GM18498 (cell line): ENCODE measurements around the gene ARFGAP1.

Source experiments
- ATAC-seq: cut with Tn5 transposase; IDR thresholded peaks from one replicate; pipeline ENCODE4 v1.9.1; 2021; ENCODE audit warnings: mild to moderate bottlenecking, moderate library complexity; ENCODE audit not compliant: unreplicated experiment

The ARFGAP1 gene

DNA sequence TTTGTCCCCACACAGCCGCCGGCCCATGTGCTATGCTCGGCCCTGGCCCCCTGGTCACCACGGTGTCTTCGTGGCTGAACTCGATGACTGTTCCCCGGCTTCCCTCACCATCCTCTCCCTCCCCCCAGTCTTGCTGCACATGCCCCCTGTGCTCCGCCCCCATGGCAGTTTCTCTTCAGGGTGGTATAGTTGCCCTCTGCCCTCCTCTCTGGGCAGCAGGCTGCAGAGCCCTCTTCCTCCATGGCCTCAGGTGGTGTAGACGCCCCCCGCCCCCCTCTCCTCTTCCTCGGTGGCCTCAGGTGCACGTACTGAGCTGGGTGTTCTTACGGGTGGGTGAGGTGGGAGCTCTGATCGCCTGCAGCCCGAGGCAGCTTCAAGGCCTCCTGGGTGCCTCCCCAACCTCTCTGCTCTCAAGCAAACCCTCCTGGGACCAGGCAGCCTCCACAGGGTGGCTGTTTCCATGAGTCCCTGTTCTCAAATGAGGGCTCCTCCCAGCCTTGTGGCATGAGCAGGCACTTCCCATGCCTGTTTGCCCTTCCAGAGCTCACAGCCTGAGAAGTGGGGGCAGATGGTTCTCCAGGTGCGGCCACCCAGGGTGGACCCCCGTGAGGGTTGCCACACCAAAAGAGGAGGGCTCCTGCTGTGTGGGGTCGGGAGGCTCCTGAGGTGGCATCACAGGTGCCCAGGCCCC lies 45.1 kb downstream of the ARFGAP1 start:
- ATAC-seq, result no peak

- ATAC-seq, result no peak
Measured at GRCh38 chr20:63318391-63319163, 46.0 kb downstream of the ARFGAP1 start.

DNA sequence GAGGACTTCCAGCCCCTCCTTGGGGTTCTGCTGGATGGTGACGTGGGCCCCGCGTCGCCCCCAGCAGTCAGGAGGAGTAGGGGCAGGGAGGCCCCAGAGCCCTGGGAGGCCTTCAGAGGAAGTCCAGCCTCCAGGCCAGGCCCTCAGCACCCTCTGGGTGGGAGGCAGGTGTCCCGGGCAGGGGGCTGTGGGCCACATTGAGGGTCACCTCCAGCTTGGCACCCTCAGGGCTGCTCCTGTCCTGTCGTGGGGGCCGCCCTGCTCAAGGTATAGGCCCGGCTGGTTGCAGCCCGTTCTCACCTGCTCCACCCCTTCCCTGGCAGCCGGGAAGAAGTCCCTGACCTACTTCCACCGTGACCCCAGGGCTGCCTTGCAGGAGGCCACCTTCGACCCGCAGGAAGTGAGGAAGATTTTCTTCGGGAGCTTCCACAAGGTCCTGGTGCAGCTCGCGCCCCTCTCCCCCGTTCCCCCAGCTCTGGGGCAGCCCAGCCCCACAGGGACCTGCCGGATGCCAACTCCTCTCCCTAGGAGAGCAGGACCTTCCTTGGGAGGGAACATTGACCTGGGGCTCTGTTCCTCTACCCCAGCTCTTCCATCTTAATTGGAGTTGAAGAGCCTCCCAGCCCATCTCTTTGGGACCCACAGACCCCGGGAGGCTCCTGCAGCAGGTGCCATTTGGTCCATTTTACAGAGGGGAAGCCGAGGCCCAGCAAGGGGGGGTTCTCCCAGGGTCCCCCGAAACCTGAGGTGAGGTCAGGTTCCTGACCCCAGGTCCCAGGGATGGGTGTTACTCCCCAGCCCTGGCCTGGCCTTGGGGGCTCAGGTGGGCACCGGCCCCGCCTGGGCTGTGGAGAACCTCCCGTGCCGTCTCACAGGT lies 46.8 kb downstream of the ARFGAP1 start:
- ATAC-seq, result no peak

DNA sequence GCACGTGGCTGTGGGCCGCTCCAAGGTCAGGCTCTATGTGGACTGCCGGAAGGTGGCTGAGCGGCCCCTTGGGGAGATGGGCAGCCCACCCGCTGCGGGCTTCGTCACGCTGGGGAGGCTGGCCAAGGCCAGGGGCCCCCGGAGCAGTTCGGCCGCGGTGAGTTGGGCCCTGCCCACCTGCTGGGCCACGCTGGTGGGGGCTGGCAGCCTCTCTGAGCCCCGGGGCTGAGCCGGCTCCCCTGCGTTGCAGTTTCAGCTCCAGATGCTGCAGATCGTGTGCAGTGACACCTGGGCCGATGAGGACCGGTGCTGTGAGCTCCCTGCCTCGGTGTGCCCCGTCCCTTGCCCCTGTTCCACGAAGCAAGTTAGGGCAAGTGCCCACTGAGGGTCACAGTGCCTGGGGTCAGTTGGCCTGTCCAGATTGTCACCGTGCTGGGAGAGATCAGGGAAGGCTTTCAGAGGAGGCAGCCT lies 47.5 kb downstream of the ARFGAP1 start:
- ATAC-seq, result no peak

GRCh38 chr20:63320616-63321147 lies 48.1 kb downstream of the ARFGAP1 start:
- no peak for ATAC-seq

GRCh38 chr20:63321148-63321831 lies 48.7 kb downstream of the ARFGAP1 start:
- ATAC-seq, result no peak

DNA sequence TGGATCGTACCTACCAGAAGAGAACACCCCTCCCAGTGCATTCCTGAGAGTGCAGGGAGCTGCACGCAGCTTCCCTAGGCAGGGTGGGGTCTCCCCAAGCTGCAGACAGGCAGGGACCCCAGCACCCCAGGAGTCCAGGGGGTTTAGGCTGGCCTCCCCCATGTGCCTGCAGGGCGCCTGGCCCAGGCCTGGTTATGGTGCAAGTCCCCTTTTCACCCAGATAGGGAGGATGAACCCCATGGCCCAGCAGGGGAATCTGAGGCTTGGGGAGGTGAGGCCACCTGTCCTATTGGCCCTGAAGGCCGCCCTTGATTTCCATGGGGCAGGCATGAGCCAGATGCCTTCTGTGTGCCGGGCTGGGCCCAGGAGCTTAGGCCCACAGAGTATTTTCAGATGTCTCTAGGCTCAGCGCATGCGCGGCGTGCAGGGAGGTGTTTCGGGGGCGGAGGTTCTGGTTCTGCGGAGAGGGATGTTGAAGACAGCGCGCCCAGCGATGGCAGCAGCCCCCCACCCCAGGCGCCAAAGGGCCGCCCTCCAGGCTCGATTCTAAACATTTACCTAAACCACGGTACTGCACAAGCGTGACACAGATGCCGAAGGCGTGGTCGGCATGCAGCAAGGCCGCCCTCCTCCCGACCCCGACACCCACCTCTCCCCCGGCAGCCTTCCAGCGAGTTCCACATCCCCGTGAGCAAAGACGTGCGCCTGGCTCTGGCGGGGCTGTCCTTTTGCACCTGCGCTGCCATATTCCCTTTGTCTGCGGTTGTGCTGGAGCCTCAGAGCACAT lies 49.7 kb downstream of the ARFGAP1 start:
- ATAC-seq, result no peak

GRCh38 chr20:63322933-63323273 lies 50.3 kb downstream of the ARFGAP1 start:
- no peak for ATAC-seq

GRCh38 chr20:63323357-63323981 lies 50.9 kb downstream of the ARFGAP1 start:
- no peak for ATAC-seq

- no peak for ATAC-seq
Measured at GRCh38 chr20:63325021-63325471, 52.4 kb downstream of the ARFGAP1 start.

- no peak for ATAC-seq
Measured at GRCh38 chr20:63325554-63326313, 53.1 kb downstream of the ARFGAP1 start.

DNA sequence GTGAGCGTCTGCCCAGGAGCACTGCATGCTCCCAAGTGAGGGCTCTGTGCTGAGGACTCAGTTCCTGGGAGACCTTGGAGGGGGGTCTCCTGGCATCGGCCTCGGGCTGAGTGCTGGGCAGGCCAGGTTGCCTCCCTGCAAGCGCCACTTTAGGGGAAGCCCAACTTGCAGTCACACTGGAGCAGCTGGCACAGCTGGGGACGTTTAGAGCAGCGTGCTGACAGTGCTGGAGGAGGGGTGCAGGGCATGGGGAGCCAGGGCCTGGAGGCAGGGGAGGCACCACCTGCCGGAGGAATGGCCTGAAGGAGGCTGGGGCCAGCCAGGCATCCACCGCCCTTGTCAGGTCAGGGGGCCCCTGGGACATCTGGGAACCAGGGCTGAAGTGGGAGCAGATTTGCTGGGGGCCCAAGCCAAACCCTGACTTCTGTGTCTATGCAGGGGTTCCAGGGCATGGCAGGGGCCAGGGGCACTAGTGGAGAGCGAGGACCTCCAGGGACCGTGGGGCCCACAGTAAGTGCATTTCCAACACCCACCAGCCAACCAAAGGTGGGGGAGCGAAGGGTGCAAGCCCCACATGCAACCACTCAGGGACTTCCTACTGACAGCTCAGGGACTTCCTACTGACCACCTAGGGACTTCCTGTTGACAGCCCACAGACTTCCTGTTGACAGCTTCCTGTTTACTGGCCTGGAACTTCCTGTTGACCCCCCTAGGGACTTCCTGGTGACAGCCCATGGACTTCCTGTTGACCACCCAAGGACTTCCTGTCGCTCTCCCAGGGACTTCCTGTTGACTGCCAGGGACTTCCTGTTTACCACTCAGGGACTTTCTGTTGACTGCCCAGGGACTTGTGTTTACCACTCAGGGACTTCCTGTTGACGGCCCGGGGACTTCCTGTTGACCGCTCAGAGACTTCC lies 54.0 kb downstream of the ARFGAP1 start:
- no peak for ATAC-seq

DNA sequence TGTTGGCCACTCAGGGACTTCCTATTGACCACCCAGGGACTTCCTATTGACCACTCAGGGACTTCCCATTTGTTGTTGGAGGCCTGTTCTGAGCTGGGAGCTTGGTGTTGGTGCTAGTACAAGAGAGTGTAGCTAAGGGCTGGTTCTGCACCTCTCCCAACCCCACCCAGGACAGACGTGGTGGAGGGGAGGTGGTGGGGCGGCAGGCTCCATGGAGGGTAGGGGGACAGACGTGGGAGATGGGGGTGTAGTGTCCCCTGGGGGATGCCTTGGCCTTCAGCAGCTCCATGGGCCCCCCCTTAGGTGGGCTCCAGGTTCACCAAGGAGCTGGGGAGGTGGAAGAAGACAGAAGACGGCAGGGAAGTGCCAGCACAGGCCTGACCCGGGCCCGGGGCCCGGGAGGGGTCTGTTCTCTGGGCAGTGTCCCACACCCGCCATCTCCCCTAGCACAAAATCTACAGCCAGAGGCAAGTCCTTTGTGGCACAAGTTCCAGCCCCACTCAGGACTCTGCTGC lies 54.7 kb downstream of the ARFGAP1 start:
- no peak for ATAC-seq

- ATAC-seq, result no peak
Measured at GRCh38 chr20:63328026-63328700, 55.5 kb downstream of the ARFGAP1 start.

DNA sequence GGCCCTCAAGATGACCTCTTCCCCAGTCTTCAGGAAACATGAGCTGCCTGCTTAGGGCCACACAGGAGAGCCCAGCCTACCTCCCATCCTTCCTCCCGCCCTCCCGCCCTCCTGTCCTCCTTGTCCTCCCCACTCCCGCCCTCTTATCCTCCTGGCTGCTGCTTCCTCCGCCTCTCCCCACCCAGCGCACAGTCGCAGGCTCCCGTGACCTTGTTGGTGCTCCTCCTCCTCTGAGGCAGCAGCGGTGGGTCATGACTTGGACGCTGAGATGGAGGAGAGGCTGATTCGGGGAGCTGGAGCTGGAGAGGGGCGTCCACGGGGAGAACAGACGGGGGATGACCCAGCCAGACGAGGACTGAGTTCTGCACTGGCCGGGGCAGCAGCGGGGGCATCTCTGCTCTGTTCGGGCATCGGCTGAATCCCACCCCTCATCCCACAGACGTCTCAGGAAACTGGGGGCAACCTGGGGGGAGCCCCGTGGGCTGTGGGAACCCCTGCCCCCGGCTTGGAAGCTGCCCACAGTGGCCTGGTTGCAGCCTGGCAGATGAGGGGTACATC lies 56.2 kb downstream of the ARFGAP1 start:
- ATAC-seq, result no peak

- no peak for ATAC-seq
Measured at GRCh38 chr20:63329331-63330083, 56.9 kb downstream of the ARFGAP1 start.
